ENCODE measurements around the gene RBM33.

DNA sequence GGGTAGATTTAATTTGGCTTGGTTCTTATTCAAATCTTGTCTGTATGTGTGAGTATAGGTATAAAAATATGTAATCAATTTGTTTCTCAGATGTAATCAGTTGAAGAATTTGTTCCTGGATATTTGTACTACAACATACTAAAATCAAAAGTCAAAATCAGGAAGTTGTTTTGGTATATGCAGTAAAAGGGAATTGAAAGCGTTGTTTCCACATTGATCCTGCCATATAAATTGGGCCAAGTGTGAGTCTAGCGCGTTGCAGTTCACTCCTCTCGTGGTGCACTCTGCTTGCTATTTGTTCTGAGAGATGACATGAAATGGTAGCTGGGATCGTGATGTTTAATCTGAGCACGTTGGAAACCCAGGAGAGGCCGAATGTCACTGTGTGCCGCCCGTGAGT is 111.9 kb downstream of the RBM33 start:
- TF ChIP-seq, protein P1, sequence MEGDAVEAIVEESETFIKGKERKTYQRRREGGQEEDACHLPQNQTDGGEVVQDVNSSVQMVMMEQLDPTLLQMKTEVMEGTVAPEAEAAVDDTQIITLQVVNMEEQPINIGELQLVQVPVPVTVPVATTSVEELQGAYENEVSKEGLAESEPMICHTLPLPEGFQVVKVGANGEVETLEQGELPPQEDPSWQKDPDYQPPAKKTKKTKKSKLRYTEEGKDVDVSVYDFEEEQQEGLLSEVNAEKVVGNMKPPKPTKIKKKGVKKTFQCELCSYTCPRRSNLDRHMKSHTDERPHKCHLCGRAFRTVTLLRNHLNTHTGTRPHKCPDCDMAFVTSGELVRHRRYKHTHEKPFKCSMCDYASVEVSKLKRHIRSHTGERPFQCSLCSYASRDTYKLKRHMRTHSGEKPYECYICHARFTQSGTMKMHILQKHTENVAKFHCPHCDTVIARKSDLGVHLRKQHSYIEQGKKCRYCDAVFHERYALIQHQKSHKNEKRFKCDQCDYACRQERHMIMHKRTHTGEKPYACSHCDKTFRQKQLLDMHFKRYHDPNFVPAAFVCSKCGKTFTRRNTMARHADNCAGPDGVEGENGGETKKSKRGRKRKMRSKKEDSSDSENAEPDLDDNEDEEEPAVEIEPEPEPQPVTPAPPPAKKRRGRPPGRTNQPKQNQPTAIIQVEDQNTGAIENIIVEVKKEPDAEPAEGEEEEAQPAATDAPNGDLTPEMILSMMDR (IDR thresholded peaks at IDR 0.05; ENCODE audit: low read length): no peak
- no peak for TF ChIP-seq EZH2 (optimal IDR thresholded peaks at IDR 0.05; ENCODE audit: low read depth, low read length)
